AG08395 (cell line): ENCODE results near the gene CYP19A1.

ENCODE experiments used
- DNase-seq: peaks from one replicate; pipeline ENCODE4 v3.0.0; 2012; ENCODE audit warnings: mixed read lengths, low spot score

The CYP19A1 gene

GRCh38 chr15:51183076-51183475 is 155.3 kb downstream of the CYP19A1 start:
- no peak for DNase-seq

GRCh38 chr15:51181905-51182304 is 156.5 kb downstream of the CYP19A1 start:
- DNase-seq = no peak

- DNase-seq = no peak
Observed at GRCh38 chr15:51181221-51181620, 157.2 kb downstream of the CYP19A1 start.

DNA sequence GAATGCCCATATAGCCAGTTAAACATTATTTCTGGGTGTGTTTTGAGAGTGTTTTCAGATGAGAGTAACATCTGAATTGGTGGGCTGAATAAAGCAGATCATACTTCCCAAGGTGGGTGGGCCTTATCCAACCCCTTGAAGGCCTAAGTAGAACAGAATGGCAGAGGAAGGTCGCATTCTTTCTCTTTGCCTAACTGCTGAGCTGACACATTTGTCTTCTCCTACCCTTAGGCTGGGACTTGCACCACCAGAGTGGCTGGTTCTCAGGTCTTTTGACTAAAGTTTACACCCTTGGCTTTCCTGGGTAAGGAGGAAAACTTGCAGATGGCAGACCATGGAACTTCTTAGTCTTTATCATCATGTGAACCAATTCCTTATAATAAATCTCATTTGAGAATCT is 157.9 kb downstream of the CYP19A1 start:
- no peak for DNase-seq

GRCh38 chr15:51180011-51180410 is 158.4 kb downstream of the CYP19A1 start:
- no peak for DNase-seq

- DNase-seq = peak; percentile 61
Observed at GRCh38 chr15:51172193-51172592, 166.2 kb downstream of the CYP19A1 start.

GRCh38 chr15:51171634-51171932 is 166.8 kb downstream of the CYP19A1 start:
- no peak for DNase-seq

DNA sequence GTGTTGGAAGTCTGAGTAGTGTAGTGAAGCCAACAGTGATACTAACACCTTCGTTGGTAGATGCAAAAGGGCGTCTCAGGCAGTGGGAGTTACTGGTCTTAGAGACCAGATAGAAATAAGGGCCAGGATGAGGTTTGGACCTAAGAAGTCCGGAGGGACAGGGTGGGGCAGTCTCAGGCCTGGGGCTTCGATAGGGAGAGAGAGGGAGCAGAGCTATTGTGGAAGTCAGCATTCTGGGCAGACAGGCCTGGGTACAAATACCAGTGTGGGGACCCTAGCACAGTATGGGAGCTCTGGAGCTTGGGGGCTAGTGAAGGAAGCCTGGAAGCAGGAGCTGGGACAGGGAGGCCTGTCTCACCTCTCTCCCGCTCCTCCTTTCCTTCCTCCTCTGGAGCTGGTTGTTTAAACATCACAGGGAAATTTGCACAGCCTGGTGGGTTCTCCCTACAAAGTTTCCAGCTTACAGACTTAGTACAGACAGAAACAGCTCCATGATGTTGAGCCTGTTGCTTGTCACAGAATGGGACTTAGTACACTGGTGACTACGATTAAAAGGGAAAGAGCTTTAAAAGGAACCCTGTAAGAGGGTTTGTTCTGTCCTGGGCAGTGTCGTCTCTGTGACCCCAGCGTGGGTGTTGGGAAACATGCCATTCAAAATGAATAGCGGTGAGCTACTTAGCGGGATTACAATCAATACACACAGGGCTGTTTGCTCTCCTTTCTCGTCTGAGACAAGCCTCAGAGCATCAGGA is 167.3 kb downstream of the CYP19A1 start:
- DNase-seq = no peak

DNA sequence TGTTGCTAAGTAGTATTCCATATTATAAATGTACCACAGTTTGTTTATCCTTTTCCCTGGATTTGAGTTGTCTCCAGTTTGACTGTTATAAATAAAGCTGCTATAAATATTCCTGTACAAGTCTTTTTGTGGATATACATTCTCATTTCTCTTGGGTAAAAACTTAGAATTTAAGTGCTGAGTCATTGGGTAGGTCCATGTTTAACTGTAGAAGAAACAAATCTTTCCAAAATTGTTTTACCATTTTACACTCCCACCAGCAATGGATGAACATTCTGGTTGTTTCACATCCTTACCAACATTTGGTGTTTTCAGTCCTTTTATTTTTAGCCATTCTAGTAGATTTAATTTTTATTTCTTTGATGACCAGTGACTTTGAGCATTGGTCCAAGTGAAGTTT is 169.7 kb downstream of the CYP19A1 start:
- no peak for DNase-seq

DNA sequence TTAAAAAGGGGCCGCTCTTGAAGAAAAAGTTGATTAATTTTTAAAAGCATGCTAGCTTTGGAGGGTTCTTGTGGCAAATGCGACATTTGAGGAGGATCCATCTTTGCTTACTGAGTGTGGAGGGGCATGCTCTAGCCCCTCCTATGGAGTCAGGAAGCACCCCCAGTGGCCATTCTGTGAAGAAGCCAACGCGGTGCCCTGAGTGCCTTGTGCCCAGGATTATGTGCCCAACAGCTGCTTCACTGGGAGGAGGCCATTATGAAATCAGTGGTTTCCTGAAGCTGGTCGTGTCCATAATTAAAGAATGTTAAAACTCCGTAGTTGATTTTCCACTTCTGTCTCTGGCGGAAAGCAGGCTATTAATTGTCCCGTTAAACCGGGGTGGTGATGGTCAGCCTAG is 174.6 kb downstream of the CYP19A1 start:
- DNase-seq = no peak

DNA sequence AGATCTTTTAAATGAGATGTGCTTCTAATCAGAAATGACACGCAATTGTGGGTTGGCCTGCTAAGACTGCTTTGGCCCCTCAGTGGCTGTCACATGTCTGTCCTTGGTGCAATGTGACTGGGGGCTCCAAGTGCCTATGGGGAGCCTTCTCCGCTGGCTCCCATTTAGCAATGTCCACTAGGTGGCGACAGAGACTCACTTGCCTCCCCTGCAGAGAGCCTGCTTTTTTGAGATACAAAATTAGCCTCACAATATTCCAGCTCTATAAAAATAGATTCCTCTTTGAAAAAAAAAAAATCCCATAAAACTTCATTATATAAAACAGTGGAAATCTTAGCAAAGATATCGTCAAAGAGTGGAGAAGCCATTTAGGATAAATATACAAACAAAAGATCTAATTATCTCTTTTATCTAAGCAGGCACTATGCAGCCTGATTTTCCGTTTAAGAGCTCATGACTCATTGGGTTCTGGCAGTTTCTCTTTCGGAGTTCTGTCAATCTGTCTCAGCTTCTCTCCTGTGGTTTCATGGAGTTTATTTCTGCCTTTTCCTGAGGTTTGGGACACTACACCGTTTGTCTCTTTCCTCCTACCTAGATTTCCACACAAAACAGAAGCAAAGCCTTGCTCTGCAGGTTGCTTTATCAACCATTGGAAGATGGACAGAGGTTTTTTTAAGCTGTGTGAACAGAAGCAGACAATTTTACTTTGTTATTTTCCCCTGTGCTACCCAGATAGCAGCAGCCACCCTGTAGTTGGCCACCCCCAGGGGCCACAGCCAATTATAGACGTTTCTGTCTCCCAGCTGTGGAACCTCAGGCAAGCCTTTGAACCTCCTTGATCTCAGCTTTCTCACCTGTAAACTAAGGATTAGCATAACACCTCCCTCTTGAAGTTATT is 175.3 kb downstream of the CYP19A1 start:
- peak; percentile 89 for DNase-seq

GRCh38 chr15:51161491-51162220 is 176.7 kb downstream of the CYP19A1 start:
- DNase-seq = peak; percentile 34

GRCh38 chr15:51160484-51160883 is 177.9 kb downstream of the CYP19A1 start:
- DNase-seq = no peak
